Right lobe of liver (tissue), 6 donors: ENCODE results near the gene CDH8. TPM values are rescaled to one million over a fixed set of nuclear protein-coding genes. Genes with fewer than 3 reads are reported as not detected.

ENCODE experiments used
- ATAC-seq, 4 donors: fragments of 200-7000 bp; cut with Tn5 transposase; one replicate each; pipeline ENCODE4 v1.9.1; 2020; ENCODE audit warnings: mild to moderate bottlenecking in 4 of 4, moderate library complexity in 4 of 4
- DNase-seq, 3 donors: peaks; one replicate each; pipeline ENCODE4 v3.0.0-alpha.2; 2020
- H3K27ac ChIP-seq, 3 donors: fragments of 200-600 bp; one replicate each; pipeline ENCODE4 v1.8.0; 2022
- H3K27me3 ChIP-seq, 2 donors: fragments of 200-600 bp; one replicate each; pipeline ENCODE4 v1.8.0; 2022
- H3K36me3 ChIP-seq, 4 donors: fragments of 200-600 bp; sonication (generic) in 1 of 4; one replicate each; pipeline versions ENCODE4 v1.5.1 to v1.8.0; 2017 to 2022; ENCODE audit warnings: control low read depth in 1 of 4
- H3K4me1 ChIP-seq, 4 donors: fragments of 200-600 bp; sonication (generic) in 1 of 4; one replicate each; pipeline versions ENCODE4 v1.5.1 to v1.8.0; 2017 to 2022; ENCODE audit warnings: control low read depth in 1 of 4
- H3K4me3 ChIP-seq, 3 donors: fragments of 200-600 bp; one replicate each; pipeline ENCODE4 v1.8.0; 2022
- H3K9me3 ChIP-seq, 4 donors: fragments of 200-600 bp; sonication (generic) in 1 of 4; one replicate each; pipeline versions ENCODE4 v1.5.1 to v1.8.0; 2017 to 2022; ENCODE audit warnings: control low read depth in 1 of 4
- POLR2A ChIP-seq: fragments of 450-650 bp; IDR thresholded peaks from one replicate; pipeline ENCODE4 v1.6.1; 2017; ENCODE audit warnings: antibody characterized with exemption, mild to moderate bottlenecking
- WGBS: methylation state at CpG from one replicate; pipeline ENCODE4 v1.1.6; 2018; ENCODE audit warnings: low coverage, low lambda C conversion rate; ENCODE audit not compliant: insufficient coverage; ENCODE audit errors: missing lambda C conversion rate; 5-methylcytosine and 5-hydroxymethylcytosine counted together
- intact Hi-C, 2 donors: fragments of 100-400 bp; cut with DNase I; formaldehyde crosslinking; loops; one replicate each; pipeline versions ENCODE4 v1.11.2 to v1.14.1; 2022
- long read RNA-seq: library from polyadenylated mRNA; unstranded; transcript quantifications from one replicate; pipeline ENCODE4 v2.0.0, GENCODE V29; 2019
- total RNA-seq, 6 experiments: library from RNA; depleted of rRNA in 2 of 6; stranded (reverse); fragments of >200 nt in 2 of 6; fragmentation: NEBNext Ultra II Directional in 3 of 6; extraction: Animal tissue kit (Norgen Biotek cat#: 25700) in 3 of 6; gene quantifications; one replicate each; pipeline versions ENCODE4 v1.1.0 to v1.2.4, GENCODE V29; 2016 to 2023
- TF ChIP-seq, protein P1 (sequence below), 4 donors: fragments of 200-600 bp in 3 of 4; fragments of 450-650 bp in 1 of 4; IDR thresholded peaks; one replicate each; pipeline versions ENCODE4 v1.5.1 to v1.8.0; 2016 to 2022; ENCODE audit warnings: antibody characterized with exemption in 4 of 4, mild to moderate bottlenecking in 2 of 4
- donor health status: DM: no; HTN: yes; CAD: no.
- donor health status: DM: no; HTN: no; CAD: no.
- donor health status: DM: no; HTN: no; CAD: no.
- donor health status: DM: no; HTN: yes; CAD: no.
- donor health status: DM: no; HTN: yes; CAD: no.

Gene CDH8
- not detected for total RNA-seq
- long read RNA-seq, result 0 reads

DNA sequence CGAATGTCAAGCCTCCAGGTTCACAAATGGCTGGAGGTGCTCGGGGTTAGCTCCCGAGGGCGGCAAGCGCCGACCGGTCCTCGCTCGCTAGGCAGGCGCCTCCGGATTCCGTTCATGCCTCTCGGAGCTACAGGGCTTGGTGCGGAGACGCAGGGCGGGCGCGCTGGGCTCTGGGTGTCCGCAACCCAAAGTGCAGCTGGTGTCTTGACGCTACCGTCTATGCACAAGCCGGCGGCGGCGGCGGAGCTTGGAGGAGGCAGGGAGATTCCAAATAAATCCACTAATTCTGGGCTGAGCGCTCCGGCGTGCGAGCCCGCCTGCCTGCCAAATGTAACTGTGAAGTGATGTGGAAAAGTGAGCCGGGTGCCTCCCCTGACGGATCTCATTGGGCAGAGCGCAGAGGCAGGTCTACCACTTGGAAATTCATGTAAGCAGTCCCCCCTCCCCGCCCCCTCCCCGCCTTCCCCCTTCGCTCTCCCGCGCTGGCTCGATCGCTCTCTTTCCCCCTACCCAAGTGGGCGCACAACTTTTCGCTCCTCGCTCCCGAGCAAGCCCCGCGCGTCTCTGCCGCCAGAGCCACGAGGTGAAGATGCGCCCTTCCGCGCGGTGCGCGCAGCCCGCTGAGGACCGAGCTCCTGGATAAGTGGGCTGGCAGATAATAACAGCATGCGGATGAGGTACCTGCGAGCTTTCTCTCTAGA, at the start of gene CDH8:
Gene CDH8, minus strand, starts transcription at position 338 of the 701 bp plus-strand sequence. CDS start 15,035 bp downstream, outside the sequence.
- DNase-seq, result peak in 1 of 3 donors; percentile 16
- TF ChIP-seq, protein P1, sequence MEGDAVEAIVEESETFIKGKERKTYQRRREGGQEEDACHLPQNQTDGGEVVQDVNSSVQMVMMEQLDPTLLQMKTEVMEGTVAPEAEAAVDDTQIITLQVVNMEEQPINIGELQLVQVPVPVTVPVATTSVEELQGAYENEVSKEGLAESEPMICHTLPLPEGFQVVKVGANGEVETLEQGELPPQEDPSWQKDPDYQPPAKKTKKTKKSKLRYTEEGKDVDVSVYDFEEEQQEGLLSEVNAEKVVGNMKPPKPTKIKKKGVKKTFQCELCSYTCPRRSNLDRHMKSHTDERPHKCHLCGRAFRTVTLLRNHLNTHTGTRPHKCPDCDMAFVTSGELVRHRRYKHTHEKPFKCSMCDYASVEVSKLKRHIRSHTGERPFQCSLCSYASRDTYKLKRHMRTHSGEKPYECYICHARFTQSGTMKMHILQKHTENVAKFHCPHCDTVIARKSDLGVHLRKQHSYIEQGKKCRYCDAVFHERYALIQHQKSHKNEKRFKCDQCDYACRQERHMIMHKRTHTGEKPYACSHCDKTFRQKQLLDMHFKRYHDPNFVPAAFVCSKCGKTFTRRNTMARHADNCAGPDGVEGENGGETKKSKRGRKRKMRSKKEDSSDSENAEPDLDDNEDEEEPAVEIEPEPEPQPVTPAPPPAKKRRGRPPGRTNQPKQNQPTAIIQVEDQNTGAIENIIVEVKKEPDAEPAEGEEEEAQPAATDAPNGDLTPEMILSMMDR (IDR thresholded peaks at IDR 0.05), result no peak
- no peak for TF ChIP-seq POLR2A
- H3K9me3 ChIP-seq, result no peaks in the 10 kb centered on the region
- 4% methylated on average over 26 of the region's 60 CpGs for WGBS
- no peak within 1 kb of the TSS for H3K27ac ChIP-seq
- H3K27me3 ChIP-seq, result peaks cover 0 to 5% of the 10 kb centered on the region in 2 donors
- intact Hi-C loops, result no loop called here
- no peak for ATAC-seq
- no peak within 1 kb of the TSS for H3K4me3 ChIP-seq
- H3K4me1 ChIP-seq, result no peaks in the 10 kb centered on the region
- H3K36me3 ChIP-seq, result no peaks in the 10 kb centered on the region

DNA sequence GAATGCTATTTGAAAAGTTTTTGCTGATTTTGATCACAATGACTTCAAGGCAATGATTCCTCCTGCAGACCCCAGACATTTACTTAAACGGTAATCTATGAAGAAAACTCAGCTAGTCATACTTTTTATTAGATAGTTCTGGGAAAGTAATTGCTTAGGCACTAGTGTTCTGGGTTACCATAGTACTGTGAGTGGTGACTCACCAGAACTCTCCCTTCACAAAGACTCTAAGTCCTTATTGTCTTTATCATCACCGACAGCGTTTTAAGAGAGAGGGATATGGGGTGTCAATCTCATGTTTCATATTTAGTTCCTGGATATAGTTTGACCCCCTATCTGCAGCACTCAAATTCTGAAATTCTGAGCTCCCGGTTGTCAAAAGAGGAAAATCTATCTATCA, 43.0 kb upstream of the CDH8 start:
- WGBS, result 64% methylated on average over 4 of the region's 4 CpGs
- Histone ChIP-seq H3K9me3 (no peaks in the 10 kb centered on the region), H3K36me3 (no peaks in the 10 kb centered on the region), H3K4me1 (no peaks in the 10 kb centered on the region), H3K4me3 (no peak overlapping the region), H3K27me3 (no peaks in the 10 kb centered on the region), H3K27ac (no peak overlapping the region)
- no peak for ATAC-seq
- DNase-seq, result no peak
- intact Hi-C loops, result no loop called here
- TF ChIP-seq, protein P1 (IDR thresholded peaks at IDR 0.05), result no peak
- no peak for TF ChIP-seq POLR2A

GRCh38 chr16:62077998-62078397, 41.8 kb upstream of the CDH8 start:
- 24% methylated on average over 4 of the region's 4 CpGs for WGBS
- DNase-seq, result peak in 1 of 3 donors; percentile 19
- Histone ChIP-seq H3K36me3 (no peaks in the 10 kb centered on the region), H3K9me3 (no peaks in the 10 kb centered on the region), H3K27me3 (no peaks in the 10 kb centered on the region), H3K4me1 (no peaks in the 10 kb centered on the region), H3K4me3 (no peak overlapping the region), H3K27ac (no peak overlapping the region)
- peak in 2 of 4 donors; percentile 22 to 33 for ATAC-seq
- intact Hi-C loops, result no loop called here
- no peak for TF ChIP-seq POLR2A
- TF ChIP-seq, protein P1 (IDR thresholded peaks at IDR 0.05), result peak in 2 of 4 donors; percentile 11 to 19

- no peak for DNase-seq
- no peaks in the 10 kb centered on the region for H3K36me3 ChIP-seq
- no peak overlapping the region for H3K4me3 ChIP-seq
- H3K27me3 ChIP-seq, result no peaks in the 10 kb centered on the region
- no peak overlapping the region for H3K27ac ChIP-seq
- no peaks in the 10 kb centered on the region for H3K4me1 ChIP-seq
- WGBS, result 67% methylated on average over 3 of the region's 3 CpGs
- no peaks in the 10 kb centered on the region for H3K9me3 ChIP-seq
- intact Hi-C loops, result no loop called here
- TF ChIP-seq, protein P1 (IDR thresholded peaks at IDR 0.05), result no peak
- TF ChIP-seq POLR2A, result no peak
- no peak for ATAC-seq
Observed at GRCh38 chr16:62076886-62077285, 40.6 kb upstream of the CDH8 start.
